ENCODE measurements around the gene PER1. TPM values are rescaled to one million over a fixed set of nuclear protein-coding genes. Genes with fewer than 3 reads are reported as not detected.

PER1 gene
- total and polyA plus RNA-seq, 2 donors from 2014 or later: 25.2 to 161 TPM

- FAIRE-seq: no peak
- H3K4me1 ChIP-seq (ENCODE audit: control insufficient read depth in 2 of 3, insufficient read depth in 2 of 3, low read depth in 1 of 3, low read length in 3 of 3): peaks cover 0 to 5% (median 4%) of the 10 kb centered on the region in 3 donors
- no peak for DNase-seq
- no peaks in the 10 kb centered on the region for H3K9me3 ChIP-seq (ENCODE audit: control insufficient read depth in 2 of 3, insufficient read depth in 1 of 3, low read length in 3 of 3)
- H3K27me3 ChIP-seq (ENCODE audit: control insufficient read depth, insufficient read depth, low read length): no peaks in the 10 kb centered on the region
- H3K27ac ChIP-seq (ENCODE audit: low read depth in 2 of 2, low read length in 2 of 2): no peak overlapping the region
- H3K36me3 ChIP-seq (ENCODE audit: control insufficient read depth in 2 of 3, insufficient read depth in 3 of 3, low read length in 3 of 3): no peaks in the 10 kb centered on the region
- no peak overlapping the region for H3K4me3 ChIP-seq (ENCODE audit: low read length in 3 of 3)
- intact Hi-C loops (cut with DNase I): no loop called here
- no peak for TF ChIP-seq CTCF (IDR thresholded peaks at IDR 0.05; ENCODE audit: borderline replicate concordance, extremely low read depth, insufficient read depth)
- H3K9ac ChIP-seq (ENCODE audit: low read length in 3 of 3): no peak overlapping the region
Observed at GRCh38 chr17:8133941-8134340, 18.3 kb downstream of the PER1 start.

- no peaks in the 10 kb centered on the region for H3K36me3 ChIP-seq (ENCODE audit: control insufficient read depth in 2 of 3, insufficient read depth in 3 of 3, low read length in 3 of 3)
- no peak for FAIRE-seq
- intact Hi-C loops (cut with DNase I): no loop called here
- peak in 1 of 5 donors; percentile 35 for DNase-seq
- no peak overlapping the region for H3K9ac ChIP-seq (ENCODE audit: low read length in 3 of 3)
- H3K27ac ChIP-seq (ENCODE audit: low read depth in 2 of 2, low read length in 2 of 2): no peak overlapping the region
- no peak for TF ChIP-seq CTCF (IDR thresholded peaks at IDR 0.05; ENCODE audit: borderline replicate concordance, extremely low read depth, insufficient read depth)
- peaks cover 0 to 5% (median 4%) of the 10 kb centered on the region in 3 donors for H3K4me1 ChIP-seq (ENCODE audit: control insufficient read depth in 2 of 3, insufficient read depth in 2 of 3, low read depth in 1 of 3, low read length in 3 of 3)
- H3K27me3 ChIP-seq (ENCODE audit: control insufficient read depth, insufficient read depth, low read length): no peaks in the 10 kb centered on the region
- no peaks in the 10 kb centered on the region for H3K9me3 ChIP-seq (ENCODE audit: control insufficient read depth in 2 of 3, insufficient read depth in 1 of 3, low read length in 3 of 3)
- H3K4me3 ChIP-seq (ENCODE audit: low read length in 3 of 3): no peak overlapping the region
Observed at GRCh38 chr17:8133399-8133798, 18.8 kb downstream of the PER1 start.

- H3K27ac ChIP-seq (ENCODE audit: low read depth in 2 of 2, low read length in 2 of 2): no peak overlapping the region
- FAIRE-seq: no peak
- H3K36me3 ChIP-seq (ENCODE audit: control insufficient read depth in 2 of 3, insufficient read depth in 3 of 3, low read length in 3 of 3): no peaks in the 10 kb centered on the region
- H3K27me3 ChIP-seq (ENCODE audit: control insufficient read depth, insufficient read depth, low read length): no peaks in the 10 kb centered on the region
- TF ChIP-seq CTCF (IDR thresholded peaks at IDR 0.05; ENCODE audit: borderline replicate concordance, extremely low read depth, insufficient read depth): no peak
- H3K9me3 ChIP-seq (ENCODE audit: control insufficient read depth in 2 of 3, insufficient read depth in 1 of 3, low read length in 3 of 3): no peaks in the 10 kb centered on the region
- intact Hi-C loops (cut with DNase I): no loop called here
- no peak for DNase-seq
- H3K9ac ChIP-seq (ENCODE audit: low read length in 3 of 3): no peak overlapping the region
- peaks cover 0 to 3% (median 0%) of the 10 kb centered on the region in 3 donors for H3K4me1 ChIP-seq (ENCODE audit: control insufficient read depth in 2 of 3, insufficient read depth in 2 of 3, low read depth in 1 of 3, low read length in 3 of 3)
- no peak overlapping the region for H3K4me3 ChIP-seq (ENCODE audit: low read length in 3 of 3)
Observed at GRCh38 chr17:8131844-8132441, 20.3 kb downstream of the PER1 start.
